ENCODE measurements around the gene ANXA8. TPM values are rescaled to one million over a fixed set of nuclear protein-coding genes. Genes with fewer than 3 reads are reported as not detected.

ANXA8 gene
- total and polyA plus RNA-seq, 2 of the 13 experiments (the other 11 are each of a cell fraction or from before 2014, with no cell fraction given): not detected

DNA sequence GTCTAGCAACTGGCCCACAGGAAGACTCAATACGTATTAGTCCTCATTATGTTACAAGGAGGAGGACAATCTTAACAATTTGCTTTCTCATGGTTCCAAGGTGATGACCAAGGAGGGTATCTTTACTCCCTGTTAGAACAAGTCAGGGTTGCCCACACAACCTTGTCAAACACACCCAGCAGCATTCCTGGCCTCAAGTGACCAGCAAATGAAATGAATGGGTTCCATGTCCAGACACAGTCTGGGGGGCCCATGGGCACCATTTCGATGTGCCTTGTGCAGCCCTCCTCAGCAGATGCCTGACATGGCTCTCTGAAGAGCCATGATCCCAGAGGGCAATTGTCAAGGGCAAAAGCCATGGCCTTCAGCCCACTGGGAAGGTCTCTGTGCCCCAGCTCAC, 40.8 kb downstream of the ANXA8 start (continued):
- TF ChIP-seq, protein P1, sequence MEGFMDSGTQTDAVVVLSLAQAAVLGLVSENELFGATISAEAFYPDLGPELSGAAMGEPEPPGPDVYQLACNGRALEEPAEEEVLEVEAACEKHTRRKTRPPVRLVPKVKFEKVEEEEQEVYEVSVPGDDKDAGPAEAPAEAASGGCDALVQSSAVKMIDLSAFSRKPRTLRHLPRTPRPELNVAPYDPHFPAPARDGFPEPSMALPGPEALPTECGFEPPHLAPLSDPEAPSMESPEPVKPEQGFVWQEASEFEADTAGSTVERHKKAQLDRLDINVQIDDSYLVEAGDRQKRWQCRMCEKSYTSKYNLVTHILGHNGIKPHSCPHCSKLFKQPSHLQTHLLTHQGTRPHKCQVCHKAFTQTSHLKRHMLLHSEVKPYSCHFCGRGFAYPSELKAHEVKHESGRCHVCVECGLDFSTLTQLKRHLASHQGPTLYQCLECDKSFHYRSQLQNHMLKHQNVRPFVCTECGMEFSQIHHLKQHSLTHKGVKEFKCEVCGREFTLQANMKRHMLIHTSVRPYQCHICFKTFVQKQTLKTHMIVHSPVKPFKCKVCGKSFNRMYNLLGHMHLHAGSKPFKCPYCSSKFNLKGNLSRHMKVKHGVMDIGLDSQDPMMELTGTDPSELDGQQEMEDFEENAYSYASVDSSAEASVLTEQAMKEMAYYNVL (CRISPR knock-in tag; IDR thresholded peaks at IDR 0.05; ENCODE audit: borderline replicate concordance): no peak
- TF ChIP-seq SIN3B (IDR thresholded peaks at IDR 0.05; ENCODE audit: low read length): no peak
- TF ChIP-seq NFYB (CRISPR knock-in tag; IDR thresholded peaks at IDR 0.05): no peak
- TF ChIP-seq BRCA1 (CRISPR knock-in tag; IDR thresholded peaks at IDR 0.05): no peak
- TF ChIP-seq CENPT (CRISPR knock-in tag; IDR thresholded peaks at IDR 0.05; ENCODE audit: low read depth): no peak

DNA sequence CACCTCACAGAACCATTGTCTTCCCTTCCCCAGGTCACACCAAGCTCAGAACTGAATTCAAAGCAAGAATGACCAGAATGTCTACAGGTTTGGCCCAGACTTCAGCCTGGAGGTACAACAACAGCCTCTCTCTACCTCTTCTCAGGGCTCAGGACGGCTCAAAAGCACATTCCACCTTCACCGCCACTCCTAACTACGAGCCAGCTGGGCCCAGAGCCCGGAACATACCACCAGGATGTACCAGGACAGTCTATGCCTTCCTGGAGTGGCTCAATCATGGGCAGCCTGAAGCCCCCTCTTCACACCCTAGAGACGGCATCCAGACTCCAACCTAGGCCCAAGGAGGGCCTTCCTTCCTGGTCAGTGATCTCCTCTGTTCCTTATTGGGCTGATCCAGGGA, 41.6 kb downstream of the ANXA8 start:
- no peak overlapping the region for H2AFZ ChIP-seq (ENCODE audit: low read length)
- H3K27ac ChIP-seq (ENCODE audit: extremely low read length, insufficient read depth, low read length): no peak overlapping the region
- TF ChIP-seq CEBPG (CRISPR knock-in tag; IDR thresholded peaks at IDR 0.05): no peak
- TF ChIP-seq, protein P2, sequence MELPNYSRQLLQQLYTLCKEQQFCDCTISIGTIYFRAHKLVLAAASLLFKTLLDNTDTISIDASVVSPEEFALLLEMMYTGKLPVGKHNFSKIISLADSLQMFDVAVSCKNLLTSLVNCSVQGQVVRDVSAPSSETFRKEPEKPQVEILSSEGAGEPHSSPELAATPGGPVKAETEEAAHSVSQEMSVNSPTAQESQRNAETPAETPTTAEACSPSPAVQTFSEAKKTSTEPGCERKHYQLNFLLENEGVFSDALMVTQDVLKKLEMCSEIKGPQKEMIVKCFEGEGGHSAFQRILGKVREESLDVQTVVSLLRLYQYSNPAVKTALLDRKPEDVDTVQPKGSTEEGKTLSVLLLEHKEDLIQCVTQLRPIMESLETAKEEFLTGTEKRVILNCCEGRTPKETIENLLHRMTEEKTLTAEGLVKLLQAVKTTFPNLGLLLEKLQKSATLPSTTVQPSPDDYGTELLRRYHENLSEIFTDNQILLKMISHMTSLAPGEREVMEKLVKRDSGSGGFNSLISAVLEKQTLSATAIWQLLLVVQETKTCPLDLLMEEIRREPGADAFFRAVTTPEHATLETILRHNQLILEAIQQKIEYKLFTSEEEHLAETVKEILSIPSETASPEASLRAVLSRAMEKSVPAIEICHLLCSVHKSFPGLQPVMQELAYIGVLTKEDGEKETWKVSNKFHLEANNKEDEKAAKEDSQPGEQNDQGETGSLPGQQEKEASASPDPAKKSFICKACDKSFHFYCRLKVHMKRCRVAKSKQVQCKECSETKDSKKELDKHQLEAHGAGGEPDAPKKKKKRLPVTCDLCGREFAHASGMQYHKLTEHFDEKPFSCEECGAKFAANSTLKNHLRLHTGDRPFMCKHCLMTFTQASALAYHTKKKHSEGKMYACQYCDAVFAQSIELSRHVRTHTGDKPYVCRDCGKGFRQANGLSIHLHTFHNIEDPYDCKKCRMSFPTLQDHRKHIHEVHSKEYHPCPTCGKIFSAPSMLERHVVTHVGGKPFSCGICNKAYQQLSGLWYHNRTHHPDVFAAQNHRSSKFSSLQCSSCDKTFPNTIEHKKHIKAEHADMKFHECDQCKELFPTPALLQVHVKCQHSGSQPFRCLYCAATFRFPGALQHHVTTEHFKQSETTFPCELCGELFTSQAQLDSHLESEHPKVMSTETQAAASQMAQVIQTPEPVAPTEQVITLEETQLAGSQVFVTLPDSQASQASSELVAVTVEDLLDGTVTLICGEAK (IDR thresholded peaks at IDR 0.05): no peak
- TF ChIP-seq, protein P2 (CRISPR knock-in tag; IDR thresholded peaks at IDR 0.05): no peak
- no peak for TF ChIP-seq FOXC1 (CRISPR knock-in tag; IDR thresholded peaks at IDR 0.05; ENCODE audit: borderline replicate concordance)
- no peaks in the 10 kb centered on the region for H3K36me3 ChIP-seq (replicated peaks in 1 of 2; ENCODE audit: control insufficient read depth in 1 of 2, insufficient read depth in 2 of 2, low read length in 2 of 2)
- ChIA-PET POLR2A (no interaction called here), CTCF (ENCODE audit: low intra/inter-chr PET ratio, low total read pairs) (no interaction called here)
- FAIRE-seq (no peak), DNase-seq (ENCODE audit: low spot score) (no peak), ATAC-seq (no peak)
- H3K4me2 ChIP-seq (ENCODE audit: low read depth, low read length): no peak overlapping the region
- no peak overlapping the region for H3K9ac ChIP-seq (ENCODE audit: insufficient read depth, low read depth, low read length)
- BruUV-seq (replicated peaks): no TSS peak
- in situ Hi-C loops (cut with HindIII; ENCODE audit: extremely low pct_ligation_motif_present, low pct_unique_long_range_greater_than_20kb) (no loop called here), intact Hi-C loops (cut with micrococcal nuclease; ENCODE audit: unreplicated experiment) (no loop called here)
- H3K27me3 ChIP-seq (ENCODE audit: control insufficient read depth in 1 of 2, insufficient read depth in 2 of 2, low read length in 2 of 2): peaks cover 0 to 5% of the 10 kb centered on the region in 2 experiments; a peak in 2 of 5 replicates
- H3K9me3 ChIP-seq (ENCODE audit: low read length): peaks cover 15% of the 10 kb centered on the region
- 39% methylated on average over 5 of the region's 5 CpGs for WGBS (ENCODE audit: low lambda C conversion rate)
- H4K20me1 ChIP-seq (ENCODE audit: insufficient read depth, low read length): no peaks in the 10 kb centered on the region
- H3K79me2 ChIP-seq (ENCODE audit: insufficient read depth, low read length): no peaks in the 10 kb centered on the region
- H3K4me1 ChIP-seq (ENCODE audit: insufficient read depth, low read length): no peaks in the 10 kb centered on the region
- no peak overlapping the region for H3K4me3 ChIP-seq (replicated peaks in 1 of 3; ENCODE audit: insufficient read depth in 1 of 3, low read depth in 2 of 3, low read length in 3 of 3)
